SK-N-SH (cell line): ENCODE results near the gene CDC27. TPM values are rescaled to one million over a fixed set of nuclear protein-coding genes. Genes with fewer than 3 reads are reported as not detected.

Source experiments
- CTCF ChIA-PET: fragments of 300-600, 350-600 bp; formaldehyde crosslinking; extraction: SDS; loops from one replicate; lab custom pipeline; 2021; lab: Yijun Ruan, JAX
- POLR2A ChIA-PET: fragments of 350-600 bp; sonication (Branson Sonifier 250); formaldehyde crosslinking; extraction: SDS; loops from one replicate; lab custom pipeline; 2020; ENCODE audit warnings: antibody characterized with exemption, inconsistent platforms; lab: Yijun Ruan, JAX
- DNase-seq: peaks from one replicate; pipeline ENCODE4 v3.0.0; 2012
- H2AFZ ChIP-seq: fragments of 200-600 bp; sonication (generic); 2 replicates; pipeline ENCODE4 v1.8.1; 2016; ENCODE audit warnings: antibody characterized with exemption, mild to moderate bottlenecking, low read depth
- H3F3A ChIP-seq: fragments of 200-600 bp; sonication (generic); replicated peaks from 2 replicates; pipeline ENCODE3; 2016; ENCODE audit warnings: antibody characterized with exemption, mild to moderate bottlenecking; ENCODE audit not compliant: insufficient read depth
- H3K27ac ChIP-seq, 2 experiments: fragments of 200-500 bp in 1 of 2; fragments of 200-600 bp in 1 of 2; sonication (Bioruptor generic) in 1 of 2; sonication (generic), shearing (Covaris generic) in 1 of 2; 2 replicates each; pipeline versions ENCODE4 v1.5.1 to v1.6.1; 2014 to 2016; ENCODE audit warnings: low read depth in 2 of 2, inconsistent platforms in 1 of 2, low read length in 1 of 2, mild to moderate bottlenecking in 1 of 2, mixed read lengths in 1 of 2
- H3K27me3 ChIP-seq: fragments of 200-600 bp; sonication (generic), shearing (Covaris generic); 2 replicates; pipeline ENCODE4 v1.6.1; 2016; ENCODE audit warnings: mixed run types; ENCODE audit not compliant: insufficient read depth
- H3K36me3 ChIP-seq, 2 experiments: fragments of 200-500 bp in 1 of 2; fragments of 200-600 bp in 1 of 2; sonication (Bioruptor generic) in 1 of 2; sonication (generic) in 1 of 2; replicated peaks in 1 of 2; 2 replicates each; pipeline versions ENCODE3 to v1.5.1; 2014 to 2016; ENCODE audit warnings: low read length in 1 of 2, mild to moderate bottlenecking in 1 of 2; ENCODE audit not compliant: insufficient read depth in 2 of 2, control insufficient read depth in 1 of 2
- H3K4me1 ChIP-seq, 2 experiments: fragments of 200-500 bp in 1 of 2; fragments of 200-600 bp in 1 of 2; sonication (Bioruptor generic) in 1 of 2; sonication (generic), shearing (Covaris generic) in 1 of 2; 2 replicates each; pipeline versions ENCODE4 v1.5.1 to v1.6.1; 2014 to 2016; ENCODE audit warnings: low read depth in 1 of 2, low read length in 1 of 2, mixed run types in 1 of 2; ENCODE audit not compliant: insufficient read depth in 2 of 2, control insufficient read depth in 1 of 2
- H3K4me2 ChIP-seq: fragments of 200-600 bp; sonication (generic), shearing (Covaris generic); 2 replicates; pipeline ENCODE4 v1.6.1; 2017; ENCODE audit warnings: mixed run types
- H3K4me3 ChIP-seq, 2 experiments: fragments of 200-500 bp in 1 of 2; fragments of 200-600 bp in 1 of 2; sonication (Bioruptor generic) in 1 of 2; sonication (generic), shearing (Covaris generic) in 1 of 2; 2 replicates each; pipeline versions ENCODE4 v1.5.1 to v1.8.1; 2014 to 2016; ENCODE audit warnings: low read depth in 2 of 2, inconsistent platforms in 1 of 2, low read length in 1 of 2, mild to moderate bottlenecking in 1 of 2, mixed read lengths in 1 of 2, moderate library complexity in 1 of 2
- H3K79me2 ChIP-seq: fragments of 200-600 bp; sonication (generic); 2 replicates; pipeline ENCODE4 v1.8.1; 2017; ENCODE audit warnings: mild to moderate bottlenecking; ENCODE audit not compliant: insufficient read depth
- H3K9ac ChIP-seq: fragments of 200-600 bp; sonication (generic); 2 replicates; pipeline ENCODE4 v1.6.1; 2017; ENCODE audit warnings: mixed run types
- H3K9me2 ChIP-seq: fragments of 200-600 bp; sonication (generic); 2 replicates; pipeline ENCODE4 v1.6.1; 2017; ENCODE audit warnings: mixed run types
- H3K9me3 ChIP-seq: fragments of 200-600 bp; sonication (generic); 2 replicates; pipeline ENCODE4 v1.6.1; 2017; ENCODE audit warnings: mixed run types, mild to moderate bottlenecking, moderate library complexity
- H4K20me1 ChIP-seq: fragments of 200-600 bp; sonication (generic); 2 replicates; pipeline ENCODE4 v1.6.1; 2017; ENCODE audit warnings: mild to moderate bottlenecking, mixed run types; ENCODE audit not compliant: insufficient read depth
- CHD2 ChIP-seq: fragments of 150-350 bp; IDR thresholded peaks from 2 replicates; pipeline ENCODE4 v1.6.1; 2018; ENCODE audit warnings: low read length; ENCODE audit not compliant: partially characterized antibody
- EP300 ChIP-seq, 2 experiments: IDR thresholded peaks; 2 replicates each; pipeline versions ENCODE4 v1.4.0 to v1.6.1; 2012; ENCODE audit warnings: borderline replicate concordance in 1 of 2, low read depth in 1 of 2, low read length in 1 of 2
- FOSL2 ChIP-seq: IDR thresholded peaks from 2 replicates; pipeline ENCODE4 v1.4.0; 2012; ENCODE audit warnings: low read depth, mild to moderate bottlenecking, moderate library complexity, borderline replicate concordance
- MEF2A ChIP-seq: IDR thresholded peaks from 2 replicates; pipeline ENCODE4 v1.4.0; 2012; ENCODE audit warnings: low read depth, borderline replicate concordance
- RAD21 ChIP-seq: IDR thresholded peaks from 2 replicates; pipeline ENCODE4 v1.6.1; 2012; ENCODE audit warnings: mild to moderate bottlenecking, low read length
- RFX5 ChIP-seq: IDR thresholded peaks from 2 replicates; pipeline ENCODE4 v1.6.1; 2012; ENCODE audit warnings: mild to moderate bottlenecking, improper control_type of control experiment, low read length
- SIN3A ChIP-seq: IDR thresholded peaks from 2 replicates; pipeline ENCODE4 v1.6.1; 2012; ENCODE audit warnings: low read depth, mild to moderate bottlenecking, low read length, moderate library complexity, borderline replicate concordance
- SMC3 ChIP-seq: IDR thresholded peaks from 2 replicates; pipeline ENCODE4 v1.6.1; 2012; ENCODE audit warnings: low read depth, low read length, improper control_type of control experiment
- TEAD4 ChIP-seq: IDR thresholded peaks from 2 replicates; pipeline ENCODE4 v1.4.0; 2012; ENCODE audit warnings: mild to moderate bottlenecking, borderline replicate concordance; ENCODE audit not compliant: insufficient read depth
- YY1 ChIP-seq: IDR thresholded peaks from 2 replicates; pipeline ENCODE4 v1.4.0; 2012; ENCODE audit warnings: low read depth, mild to moderate bottlenecking
- WGBS: methylation state at CpG from one replicate; pipeline ENCODE4 v1.1.6; 2017; ENCODE audit warnings: low lambda C conversion rate; 5-methylcytosine and 5-hydroxymethylcytosine counted together
- polyA plus RNA-seq, 3 experiments: library from polyadenylated mRNA; depleted of rRNA; stranded (reverse); fragments of >200 nt; gene quantifications; 2 replicates each; pipeline ENCODE4 v1.2.3, GENCODE V29; 2012
- TF ChIP-seq, protein P1 (sequence below): IDR thresholded peaks from 2 replicates; pipeline ENCODE4 v1.4.0; 2012; ENCODE audit warnings: low read depth
- TF ChIP-seq, protein P2 (sequence below): fragments of 200-600 bp; sonication (generic); IDR thresholded peaks from 2 replicates; pipeline ENCODE4 v1.6.1; 2017; ENCODE audit warnings: antibody characterized with exemption, mild to moderate bottlenecking, moderate library complexity
- TF ChIP-seq, protein P3 (sequence below): IDR thresholded peaks from 2 replicates; pipeline ENCODE4 v1.6.1; 2012; ENCODE audit warnings: mild to moderate bottlenecking, low read depth, low read length, moderate library complexity

CDC27 gene
- polyA plus RNA-seq, 1 of the 3 experiments (the other 2 are of a cell fraction): 44.3 TPM

DNA sequence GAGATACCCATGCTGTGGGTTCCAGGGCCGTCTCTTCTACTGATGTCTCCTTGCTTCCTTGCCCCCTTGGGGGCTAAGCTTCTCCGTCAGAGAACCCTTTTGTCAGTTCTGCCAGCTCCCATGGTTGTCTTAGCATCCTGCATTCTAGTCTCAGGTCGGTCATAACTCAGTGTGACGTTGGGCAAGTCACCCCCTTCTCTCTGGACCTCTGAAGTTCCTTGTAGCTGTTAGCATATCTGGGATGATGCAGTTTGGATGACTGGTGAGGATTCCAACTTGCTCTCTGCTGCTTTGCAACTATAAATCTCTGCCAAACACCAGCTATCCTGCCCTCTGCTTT lies 11.2 kb upstream of the CDC27 start:
- Histone ChIP-seq H3K27ac (no peak overlapping the region), H3K4me3 (no peak overlapping the region), H3K36me3 (no peaks in the 10 kb centered on the region), H3K4me1 (no peaks in the 10 kb centered on the region), H3K9me3 (0 out of 2 replicates have a peak, but pooled peaks cover 7% of the 10 kb centered on the region), H3K27me3 (no peaks in the 10 kb centered on the region), H3K9ac (no peak overlapping the region), H3K9me2 (peaks cover 4% of the 10 kb centered on the region; the same call in 1 of the 2 replicates), H3K4me2 (no peak overlapping the region), H4K20me1 (no peaks in the 10 kb centered on the region), H2AFZ (no peak overlapping the region), H3F3A (no peaks in the 10 kb centered on the region), H3K79me2 (no peaks in the 10 kb centered on the region)
- CTCF ChIA-PET: interaction anchor here (0.9 to 1.9 kb wide), 6 partner anchors 10 to 1007 kb away, joined by 3 to 6 read pairs (median 3); partner anchors contain the start of gene KANSL1
- 48% methylated on average over 4 of the region's 4 CpGs for WGBS
- no peak for TF ChIP-seq RFX5
- TF ChIP-seq MEF2A: no peak
- no peak for TF ChIP-seq SIN3A
- TF ChIP-seq RAD21: no peak
- TF ChIP-seq, protein P1, sequence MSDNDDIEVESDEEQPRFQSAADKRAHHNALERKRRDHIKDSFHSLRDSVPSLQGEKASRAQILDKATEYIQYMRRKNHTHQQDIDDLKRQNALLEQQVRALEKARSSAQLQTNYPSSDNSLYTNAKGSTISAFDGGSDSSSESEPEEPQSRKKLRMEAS: no peak
- TF ChIP-seq, protein P2, sequence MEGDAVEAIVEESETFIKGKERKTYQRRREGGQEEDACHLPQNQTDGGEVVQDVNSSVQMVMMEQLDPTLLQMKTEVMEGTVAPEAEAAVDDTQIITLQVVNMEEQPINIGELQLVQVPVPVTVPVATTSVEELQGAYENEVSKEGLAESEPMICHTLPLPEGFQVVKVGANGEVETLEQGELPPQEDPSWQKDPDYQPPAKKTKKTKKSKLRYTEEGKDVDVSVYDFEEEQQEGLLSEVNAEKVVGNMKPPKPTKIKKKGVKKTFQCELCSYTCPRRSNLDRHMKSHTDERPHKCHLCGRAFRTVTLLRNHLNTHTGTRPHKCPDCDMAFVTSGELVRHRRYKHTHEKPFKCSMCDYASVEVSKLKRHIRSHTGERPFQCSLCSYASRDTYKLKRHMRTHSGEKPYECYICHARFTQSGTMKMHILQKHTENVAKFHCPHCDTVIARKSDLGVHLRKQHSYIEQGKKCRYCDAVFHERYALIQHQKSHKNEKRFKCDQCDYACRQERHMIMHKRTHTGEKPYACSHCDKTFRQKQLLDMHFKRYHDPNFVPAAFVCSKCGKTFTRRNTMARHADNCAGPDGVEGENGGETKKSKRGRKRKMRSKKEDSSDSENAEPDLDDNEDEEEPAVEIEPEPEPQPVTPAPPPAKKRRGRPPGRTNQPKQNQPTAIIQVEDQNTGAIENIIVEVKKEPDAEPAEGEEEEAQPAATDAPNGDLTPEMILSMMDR: no peak
- no peak for TF ChIP-seq FOSL2
- TF ChIP-seq, protein P3, sequence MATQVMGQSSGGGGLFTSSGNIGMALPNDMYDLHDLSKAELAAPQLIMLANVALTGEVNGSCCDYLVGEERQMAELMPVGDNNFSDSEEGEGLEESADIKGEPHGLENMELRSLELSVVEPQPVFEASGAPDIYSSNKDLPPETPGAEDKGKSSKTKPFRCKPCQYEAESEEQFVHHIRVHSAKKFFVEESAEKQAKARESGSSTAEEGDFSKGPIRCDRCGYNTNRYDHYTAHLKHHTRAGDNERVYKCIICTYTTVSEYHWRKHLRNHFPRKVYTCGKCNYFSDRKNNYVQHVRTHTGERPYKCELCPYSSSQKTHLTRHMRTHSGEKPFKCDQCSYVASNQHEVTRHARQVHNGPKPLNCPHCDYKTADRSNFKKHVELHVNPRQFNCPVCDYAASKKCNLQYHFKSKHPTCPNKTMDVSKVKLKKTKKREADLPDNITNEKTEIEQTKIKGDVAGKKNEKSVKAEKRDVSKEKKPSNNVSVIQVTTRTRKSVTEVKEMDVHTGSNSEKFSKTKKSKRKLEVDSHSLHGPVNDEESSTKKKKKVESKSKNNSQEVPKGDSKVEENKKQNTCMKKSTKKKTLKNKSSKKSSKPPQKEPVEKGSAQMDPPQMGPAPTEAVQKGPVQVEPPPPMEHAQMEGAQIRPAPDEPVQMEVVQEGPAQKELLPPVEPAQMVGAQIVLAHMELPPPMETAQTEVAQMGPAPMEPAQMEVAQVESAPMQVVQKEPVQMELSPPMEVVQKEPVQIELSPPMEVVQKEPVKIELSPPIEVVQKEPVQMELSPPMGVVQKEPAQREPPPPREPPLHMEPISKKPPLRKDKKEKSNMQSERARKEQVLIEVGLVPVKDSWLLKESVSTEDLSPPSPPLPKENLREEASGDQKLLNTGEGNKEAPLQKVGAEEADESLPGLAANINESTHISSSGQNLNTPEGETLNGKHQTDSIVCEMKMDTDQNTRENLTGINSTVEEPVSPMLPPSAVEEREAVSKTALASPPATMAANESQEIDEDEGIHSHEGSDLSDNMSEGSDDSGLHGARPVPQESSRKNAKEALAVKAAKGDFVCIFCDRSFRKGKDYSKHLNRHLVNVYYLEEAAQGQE: no peak
- TF ChIP-seq YY1: no peak
- TF ChIP-seq TEAD4: no peak
- TF ChIP-seq CHD2: no peak
- no peak for TF ChIP-seq EP300 (IDR thresholded peaks at IDR 0.05; ENCODE audit: borderline replicate concordance in 1 of 2, low read depth in 1 of 2, low read length in 1 of 2)
- TF ChIP-seq SMC3: no peak
- DNase-seq: no peak
- POLR2A ChIA-PET: no interaction called here
